G401.6 (cell line): ENCODE data around the gene DTL.

ENCODE experiments used
- FAIRE-seq: peaks from 2 replicates; lab custom pipeline; 2012; peaks lifted over from hg19 to GRCh38; lab: Jason Lieb, UNC

Gene DTL

DNA sequence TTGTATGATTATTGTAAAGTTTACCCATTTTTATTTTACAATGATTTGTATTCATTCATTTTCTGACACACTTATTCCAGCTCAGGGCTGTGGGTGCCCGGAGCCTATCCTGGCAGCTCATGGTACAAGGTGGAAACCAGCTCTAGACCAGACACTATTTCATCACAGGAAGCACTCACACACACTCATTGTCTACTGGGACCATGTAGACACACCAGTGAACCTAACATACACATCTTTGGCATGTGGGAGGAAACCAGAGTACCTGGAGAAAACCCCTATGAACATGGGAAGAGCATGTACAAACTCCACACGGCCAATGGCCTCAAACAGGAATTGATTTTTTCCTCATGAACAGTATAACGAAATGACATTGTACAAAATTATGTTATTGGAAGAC, 2.4 kb downstream of the DTL start:
- no peak for FAIRE-seq

DNA sequence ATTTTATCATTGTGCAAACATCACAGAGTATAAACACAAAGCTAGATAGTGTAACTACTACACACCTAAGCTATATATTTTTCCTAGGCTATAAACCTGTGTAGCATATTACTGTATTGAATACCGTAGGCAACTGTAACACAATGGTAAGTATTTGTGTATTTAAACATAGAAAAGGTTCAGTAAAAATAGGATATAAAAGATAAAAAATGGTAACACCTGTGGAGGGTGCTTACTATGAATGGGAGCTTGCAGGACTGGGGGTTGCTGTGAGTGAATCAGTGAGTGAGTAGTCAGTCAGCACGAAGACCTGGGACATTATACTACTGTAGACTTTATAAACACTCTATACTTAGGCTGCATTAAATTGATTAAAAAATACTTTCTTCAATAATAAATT, 4.1 kb downstream of the DTL start:
- no peak for FAIRE-seq

DNA sequence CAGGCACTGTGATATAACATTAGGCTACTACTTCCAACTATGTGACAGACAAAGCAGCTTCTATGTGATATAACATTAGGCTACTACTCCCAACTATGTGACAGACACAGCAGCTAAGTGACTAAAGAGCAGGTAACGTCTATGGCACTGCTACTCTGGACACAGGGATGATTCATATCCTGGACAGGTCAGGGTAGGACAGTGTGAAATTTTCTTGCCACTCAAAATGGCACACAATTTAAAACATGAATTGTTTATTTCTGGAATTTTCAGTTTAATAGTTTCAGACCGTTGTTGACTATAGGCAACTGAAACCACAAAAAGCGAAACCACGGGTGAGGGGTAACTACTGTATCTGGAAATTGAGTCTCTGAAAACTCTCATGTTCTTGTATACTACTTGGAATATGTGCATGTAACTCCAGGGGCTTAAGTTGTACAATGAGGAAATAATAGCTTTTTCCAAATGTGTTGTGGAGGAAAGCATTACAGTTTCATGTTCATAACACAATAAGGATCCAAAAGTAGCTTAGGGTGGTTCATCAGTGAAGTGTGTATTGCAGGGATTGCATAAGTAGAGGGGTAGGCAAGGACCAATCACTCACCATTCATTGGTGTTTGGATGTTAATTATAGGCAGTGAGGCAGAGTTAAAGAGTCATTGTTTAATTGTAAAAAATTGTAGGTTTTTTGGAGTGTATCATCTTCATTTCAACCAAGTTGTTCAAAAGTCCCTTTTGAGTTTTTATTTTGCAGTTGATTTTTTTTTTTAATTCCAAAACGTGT, 5.3 kb downstream of the DTL start:
- FAIRE-seq, result no peak

DNA sequence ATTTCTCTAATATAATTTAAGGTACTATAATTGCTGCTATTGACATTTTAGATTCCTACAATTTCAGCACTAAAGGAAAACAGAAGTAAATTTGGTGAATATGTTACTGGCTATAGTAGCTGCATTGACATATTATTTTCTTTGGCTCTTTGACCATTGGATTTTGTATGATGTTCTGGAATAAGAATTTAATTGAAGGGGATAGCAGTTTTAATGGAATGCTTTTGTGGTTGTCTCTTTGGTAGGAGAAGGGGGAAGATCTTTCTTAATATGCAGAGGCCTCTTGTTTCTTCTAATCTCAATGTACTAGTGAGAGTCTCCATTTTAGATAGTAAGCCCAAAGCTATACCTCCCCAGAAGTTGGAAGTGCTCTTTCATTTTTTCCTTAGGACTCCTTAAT, 6.9 kb downstream of the DTL start:
- FAIRE-seq, result no peak

DNA sequence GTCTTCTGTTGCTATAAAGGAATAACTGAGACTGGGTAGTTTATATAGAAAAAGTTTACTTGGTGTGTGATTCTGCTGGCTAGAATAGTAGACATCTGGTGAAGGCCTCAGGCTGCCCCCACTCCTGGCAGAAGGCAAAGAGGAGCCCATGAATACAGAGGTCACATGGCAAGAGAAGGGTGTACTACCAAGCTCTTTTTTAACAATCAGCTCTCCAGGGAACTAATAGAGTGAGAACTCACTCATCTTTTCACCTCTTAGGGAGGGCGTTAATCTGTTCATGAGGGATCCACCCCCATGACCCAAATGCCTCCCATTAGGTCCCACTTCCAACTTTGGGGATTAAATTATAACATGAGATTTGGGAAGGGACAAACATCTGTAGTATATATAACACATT, 9.3 kb downstream of the DTL start:
- FAIRE-seq, result no peak

DNA sequence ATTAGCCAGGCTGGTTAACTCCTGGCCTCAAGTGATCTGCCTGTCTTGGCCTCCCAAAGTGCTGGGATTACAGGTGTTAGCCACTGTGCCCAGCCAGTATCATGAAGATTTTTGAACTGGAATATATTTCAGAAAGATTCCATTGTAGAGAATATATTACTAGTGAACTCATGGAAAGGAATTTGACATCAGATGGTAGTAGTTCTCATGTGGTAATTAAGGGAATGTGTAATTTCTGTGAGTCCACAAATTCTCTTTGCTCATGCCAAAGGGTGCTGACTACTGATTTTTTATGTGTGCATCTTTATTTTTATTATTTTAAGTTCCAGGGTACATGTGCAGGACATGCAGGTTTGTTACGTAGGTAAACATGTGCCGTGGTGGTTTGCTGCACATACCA, 10.4 kb downstream of the DTL start:
- no peak for FAIRE-seq

DNA sequence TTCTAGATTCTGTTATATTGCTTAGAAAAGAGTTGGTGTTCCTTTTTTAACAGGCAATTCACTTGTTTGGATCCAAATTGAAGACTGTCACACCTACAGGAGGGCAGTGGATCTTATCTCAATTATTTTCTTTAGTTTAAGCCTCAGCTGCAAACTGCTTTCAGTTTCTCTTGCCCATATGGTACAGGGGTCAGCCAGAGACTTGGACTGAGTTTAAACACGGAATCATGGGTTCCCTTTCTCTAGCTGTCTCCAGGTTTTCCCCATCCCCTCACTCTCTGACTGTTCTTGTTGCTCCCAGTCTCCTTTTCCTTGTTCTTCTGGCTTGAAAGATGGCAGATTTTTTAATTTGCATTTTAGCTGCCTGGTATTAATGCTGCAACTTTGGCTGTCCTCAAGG, 18.4 kb downstream of the DTL start:
- no peak for FAIRE-seq

DNA sequence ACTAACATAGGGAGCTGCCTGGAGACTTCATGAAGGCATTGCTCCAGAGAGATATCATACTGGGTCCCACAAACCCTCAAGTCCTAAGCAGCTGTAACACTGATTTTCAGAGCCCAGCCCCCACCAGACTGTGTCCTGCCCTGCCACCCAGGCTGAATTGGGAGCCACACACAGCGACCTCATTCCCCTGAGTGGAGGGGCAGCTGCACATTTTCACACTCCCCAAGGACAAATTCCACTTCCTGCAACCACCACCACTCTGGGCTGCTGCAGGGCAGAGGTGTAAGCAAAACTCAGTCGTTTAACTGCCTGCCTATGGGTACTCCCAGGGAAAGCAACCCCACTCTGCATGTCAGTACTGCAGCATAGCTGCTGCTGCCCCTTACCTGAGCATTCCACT, 19.8 kb downstream of the DTL start:
- FAIRE-seq, result no peak

DNA sequence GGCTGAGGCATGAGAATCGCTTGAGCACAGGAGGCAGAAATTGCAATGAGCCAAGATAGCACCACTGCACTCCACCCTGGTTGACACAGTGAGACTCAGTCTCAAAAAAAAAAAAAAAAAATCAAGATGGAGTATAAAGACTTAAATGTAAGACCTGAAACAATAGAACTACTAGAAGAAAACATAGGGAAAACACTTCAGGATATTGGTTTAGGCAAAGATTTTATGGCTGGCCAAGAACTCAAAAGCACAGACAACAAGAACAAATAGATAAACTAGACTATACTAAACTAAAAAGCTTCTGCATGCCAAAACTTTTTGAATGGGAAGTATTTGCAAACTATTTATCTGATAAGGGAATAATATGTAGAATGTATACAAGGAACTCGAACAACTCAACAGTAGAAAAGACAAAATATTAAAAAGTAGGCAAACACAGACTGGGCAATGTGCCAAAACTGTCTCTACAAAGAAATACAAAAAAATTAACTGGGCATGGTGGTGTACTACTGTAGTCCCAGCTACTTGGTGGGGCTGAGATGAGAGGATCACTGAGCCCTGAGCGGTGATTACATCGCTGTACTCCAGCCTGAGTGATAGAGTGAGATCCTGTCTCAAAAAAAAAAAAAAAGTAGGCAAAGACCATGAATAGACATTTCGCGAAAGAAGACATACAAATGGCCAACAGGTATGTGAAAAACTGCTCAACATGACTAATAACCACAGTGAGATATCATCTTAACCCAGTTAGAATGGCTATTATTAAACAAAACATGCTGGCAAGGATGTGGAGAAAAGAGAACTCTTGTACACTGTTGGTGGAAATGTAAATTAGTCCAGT, 25.3 kb downstream of the DTL start:
- no peak for FAIRE-seq

DNA sequence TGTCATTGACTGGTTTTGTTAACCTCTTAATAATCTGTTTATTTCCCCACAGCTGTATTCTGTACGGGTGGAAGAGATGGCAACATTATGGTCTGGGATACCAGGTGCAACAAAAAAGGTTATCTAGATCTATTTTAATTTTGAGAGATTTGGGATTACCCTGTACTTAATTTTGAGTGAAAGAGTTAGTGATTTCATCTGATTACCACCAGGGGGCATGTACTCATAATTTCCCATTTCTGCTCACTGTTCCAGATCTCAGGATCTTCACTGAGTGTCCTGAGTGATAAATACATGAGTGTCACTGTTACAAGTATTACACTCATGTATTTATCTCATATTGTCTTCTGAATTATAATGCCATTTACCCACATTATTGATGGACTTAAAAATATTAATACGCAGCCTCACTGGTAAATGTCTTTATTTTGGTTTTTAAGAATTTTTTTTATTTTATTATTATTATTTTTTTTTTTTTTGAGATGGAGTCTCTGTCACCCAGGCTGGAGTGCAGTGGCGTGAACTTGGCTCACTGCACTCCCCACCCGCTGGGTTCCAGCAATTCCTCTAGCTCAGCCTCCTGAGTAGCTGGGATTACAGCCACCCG, 27.4 kb downstream of the DTL start:
- peak; percentile 51 for FAIRE-seq

DNA sequence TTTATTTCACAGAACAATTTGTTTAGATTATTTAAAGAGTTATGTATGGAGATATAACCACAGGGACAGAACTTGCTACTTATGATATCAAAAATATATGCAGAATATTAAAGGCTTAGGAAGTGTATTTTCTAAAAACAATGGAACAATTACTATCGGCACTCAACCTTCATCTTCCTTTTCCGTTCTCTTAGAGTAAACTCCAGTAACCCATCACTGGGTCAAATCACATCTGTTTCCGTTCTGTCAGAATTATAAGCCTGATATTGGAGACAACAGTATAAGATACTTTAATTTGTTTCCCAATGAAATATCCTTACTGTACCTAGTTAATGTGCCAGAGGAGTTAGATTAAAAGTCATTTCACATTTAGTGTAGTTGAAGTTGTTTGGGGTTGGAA, 32.2 kb downstream of the DTL start:
- no peak for FAIRE-seq

DNA sequence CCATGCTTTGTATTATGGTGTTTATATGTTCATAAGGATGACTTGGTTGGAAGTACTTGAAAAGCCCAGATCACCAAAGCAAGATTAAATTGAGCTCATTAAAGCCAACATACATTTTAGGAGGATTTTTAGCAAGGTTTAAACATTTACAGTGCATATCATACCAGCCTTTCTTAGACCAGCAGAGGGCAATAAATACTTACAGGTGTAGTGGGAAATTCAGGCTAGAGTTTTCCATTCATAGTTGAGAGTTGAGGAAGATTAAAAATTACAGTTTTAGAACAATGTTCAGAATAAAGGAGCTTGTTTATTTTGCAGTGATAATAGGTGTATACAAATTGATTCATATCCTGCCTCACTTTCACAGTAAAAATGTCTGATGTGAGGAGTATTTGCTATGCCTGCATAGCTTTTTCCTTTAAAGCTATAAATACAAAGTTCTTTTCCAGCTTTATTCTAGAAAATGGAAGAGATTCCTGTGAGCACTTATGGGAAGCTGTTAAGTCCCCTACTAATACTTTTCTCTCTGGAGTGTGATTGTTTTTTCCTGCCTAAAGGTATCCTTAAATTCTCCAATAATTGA, 35.3 kb downstream of the DTL start:
- FAIRE-seq, result peak; percentile 95

DNA sequence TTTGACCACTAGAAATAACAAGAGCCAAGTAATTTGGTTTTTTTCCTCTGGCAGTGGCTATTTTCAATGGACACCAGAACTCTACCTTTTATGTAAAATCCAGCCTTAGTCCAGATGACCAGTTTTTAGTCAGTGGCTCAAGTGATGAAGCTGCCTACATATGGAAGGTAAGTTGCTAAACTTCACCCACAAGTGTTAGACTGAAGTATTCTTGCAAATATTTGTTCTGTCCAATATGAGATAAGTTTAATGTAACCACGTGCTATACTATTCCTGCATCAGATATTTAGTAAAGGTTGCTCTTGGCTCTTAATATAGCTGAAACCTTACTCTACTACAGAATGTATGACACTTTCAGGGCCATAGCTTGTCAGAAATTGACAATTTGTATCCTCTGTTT, 36.5 kb downstream of the DTL start:
- FAIRE-seq, result no peak

DNA sequence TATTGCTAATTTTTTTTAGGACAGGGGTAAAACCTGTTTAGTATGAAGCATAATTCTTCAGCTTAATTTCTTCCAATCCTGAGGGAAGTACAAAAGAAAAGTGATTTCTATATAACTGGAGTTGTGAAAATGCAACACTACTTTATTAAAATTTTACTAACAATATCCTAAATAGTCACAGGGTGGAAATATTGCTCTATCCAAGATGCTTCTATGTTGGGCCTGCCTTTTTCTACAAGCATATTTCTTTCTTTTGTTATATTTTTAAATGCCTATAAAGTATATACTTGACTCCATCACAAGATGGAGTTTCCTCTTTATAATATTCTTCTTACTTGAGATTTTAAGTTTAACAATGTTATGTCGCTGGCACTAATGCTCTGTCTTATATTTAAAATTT, 37.9 kb downstream of the DTL start:
- FAIRE-seq, result no peak

DNA sequence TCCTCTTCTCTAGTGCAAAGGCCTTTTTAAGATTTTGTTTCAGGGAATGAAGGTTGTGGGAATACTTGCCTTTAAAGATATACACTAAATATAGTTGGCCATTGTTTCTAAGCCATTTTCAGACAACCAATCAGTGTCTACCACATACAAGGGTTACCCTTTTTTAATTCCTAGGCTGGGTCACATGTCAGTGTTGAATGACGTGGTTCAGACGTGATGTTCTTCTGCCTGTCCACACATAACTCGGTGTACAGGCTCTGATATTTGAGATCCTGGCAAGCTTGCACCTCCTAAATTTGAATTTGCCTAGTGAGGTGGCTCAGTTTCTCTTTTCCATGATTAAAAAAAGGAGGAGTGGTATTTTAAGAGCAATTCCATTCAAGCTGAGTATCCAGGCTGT, 38.8 kb downstream of the DTL start:
- no peak for FAIRE-seq

DNA sequence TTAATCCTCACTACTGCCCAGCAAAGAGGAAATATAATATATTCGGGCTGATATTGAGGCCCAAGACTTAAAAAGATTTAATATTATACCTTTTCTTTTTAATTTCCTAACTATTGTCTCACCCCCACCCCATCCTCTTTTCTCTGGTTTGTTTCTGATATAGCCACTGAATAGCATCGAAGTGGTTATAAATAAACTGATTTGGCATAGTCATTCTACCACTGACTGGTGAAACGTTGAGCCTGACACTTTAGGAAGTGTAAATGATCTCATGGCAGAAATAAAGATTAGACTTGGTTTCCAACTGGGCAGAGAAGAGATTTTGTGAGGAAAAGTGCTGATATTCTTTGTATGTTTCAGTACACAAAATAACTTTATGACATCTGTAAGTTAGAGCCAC, 39.3 kb downstream of the DTL start:
- FAIRE-seq, result no peak

DNA sequence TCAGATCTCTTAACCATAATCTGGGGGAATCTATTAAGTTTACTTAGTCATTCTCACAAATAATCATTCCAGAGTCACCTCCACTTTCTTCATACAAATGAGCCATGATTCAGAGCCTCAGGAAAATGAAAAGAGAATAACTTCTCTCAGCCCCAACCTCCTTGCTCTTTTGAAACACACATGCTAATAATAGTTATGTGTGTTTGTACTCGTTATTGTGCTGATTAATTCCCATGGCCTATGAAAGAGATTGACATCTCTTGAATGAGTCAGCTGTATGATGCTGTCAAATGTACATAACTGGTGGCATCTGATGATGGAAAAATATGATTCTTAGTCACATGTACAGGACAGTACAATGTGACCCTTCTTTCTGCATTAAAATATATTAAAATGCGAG, 41.5 kb downstream of the DTL start:
- no peak for FAIRE-seq

DNA sequence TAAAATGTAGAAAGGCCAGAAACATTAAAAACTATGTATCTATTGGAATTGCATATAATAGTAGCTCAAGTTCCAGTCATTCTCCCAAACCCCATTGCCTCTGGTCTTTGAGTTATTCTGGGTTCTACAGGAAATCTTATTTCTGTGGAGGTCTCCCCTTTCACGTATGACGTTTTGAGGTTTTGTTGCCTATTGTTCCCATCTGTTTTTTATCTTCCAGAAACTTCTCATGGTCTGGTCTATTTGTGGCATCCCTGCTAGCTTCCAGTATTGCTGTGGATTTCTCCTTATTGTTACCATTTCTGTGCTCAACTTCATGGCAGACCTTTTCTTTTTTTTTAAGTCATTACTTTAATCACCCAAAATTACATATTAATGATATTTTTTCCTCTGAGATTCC, 43.3 kb downstream of the DTL start:
- FAIRE-seq, result no peak

DNA sequence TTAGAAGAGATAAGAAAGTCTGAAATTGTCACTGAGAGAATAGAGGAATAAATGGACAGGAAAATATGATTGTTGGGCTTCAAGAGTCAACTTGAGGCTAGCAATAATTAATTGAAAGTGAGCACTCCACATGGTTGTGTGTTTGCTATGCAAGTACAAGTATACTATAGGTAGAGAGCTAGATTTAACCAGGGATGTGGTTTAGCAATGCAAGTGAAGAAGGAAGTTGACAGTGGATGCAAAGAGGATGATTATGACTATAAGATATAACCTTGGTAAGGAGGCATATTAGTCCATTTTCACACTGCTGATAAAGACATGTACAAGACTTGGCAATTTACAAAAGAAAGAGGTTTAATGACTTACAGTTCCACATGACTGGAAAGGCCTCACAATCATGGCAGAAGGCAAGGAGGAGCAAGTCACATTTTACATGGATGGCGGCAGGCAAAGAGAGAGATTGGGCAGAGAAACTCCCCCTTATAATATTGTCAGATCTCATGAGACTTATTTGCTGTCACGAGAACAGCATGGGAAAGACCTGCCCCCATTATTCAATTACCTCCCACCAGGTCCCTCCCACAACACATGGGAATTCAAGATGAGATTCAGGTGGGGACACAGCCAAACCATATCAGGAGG, 47.3 kb downstream of the DTL start:
- no peak for FAIRE-seq

DNA sequence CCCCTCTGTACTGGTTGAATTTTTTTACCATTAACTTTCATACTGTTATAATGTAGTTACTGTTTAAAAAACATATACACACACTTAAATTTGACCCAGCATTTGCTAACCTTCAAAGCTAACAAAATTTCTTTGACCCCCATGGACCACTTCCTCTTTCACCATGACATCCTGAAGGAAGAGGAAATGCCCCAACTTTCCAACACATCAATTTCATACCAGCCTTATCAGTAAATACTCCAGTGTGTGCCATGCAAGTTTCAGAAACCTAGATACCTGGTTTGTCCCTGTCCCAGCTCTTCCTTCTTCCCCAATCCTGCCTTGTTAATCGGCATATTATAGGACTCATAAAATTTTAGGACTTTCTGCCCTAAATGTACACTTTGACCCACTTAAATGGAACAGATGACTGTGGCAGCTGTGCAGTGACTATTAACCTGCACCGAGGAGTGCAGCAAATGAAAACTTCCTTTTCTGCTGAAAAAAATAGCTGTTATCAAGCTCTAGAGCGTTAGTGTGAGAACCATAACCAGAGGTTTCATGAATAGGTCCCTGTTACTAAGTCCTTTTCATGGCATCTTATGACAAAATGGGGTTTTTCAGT, 54.1 kb downstream of the DTL start:
- no peak for FAIRE-seq

DNA sequence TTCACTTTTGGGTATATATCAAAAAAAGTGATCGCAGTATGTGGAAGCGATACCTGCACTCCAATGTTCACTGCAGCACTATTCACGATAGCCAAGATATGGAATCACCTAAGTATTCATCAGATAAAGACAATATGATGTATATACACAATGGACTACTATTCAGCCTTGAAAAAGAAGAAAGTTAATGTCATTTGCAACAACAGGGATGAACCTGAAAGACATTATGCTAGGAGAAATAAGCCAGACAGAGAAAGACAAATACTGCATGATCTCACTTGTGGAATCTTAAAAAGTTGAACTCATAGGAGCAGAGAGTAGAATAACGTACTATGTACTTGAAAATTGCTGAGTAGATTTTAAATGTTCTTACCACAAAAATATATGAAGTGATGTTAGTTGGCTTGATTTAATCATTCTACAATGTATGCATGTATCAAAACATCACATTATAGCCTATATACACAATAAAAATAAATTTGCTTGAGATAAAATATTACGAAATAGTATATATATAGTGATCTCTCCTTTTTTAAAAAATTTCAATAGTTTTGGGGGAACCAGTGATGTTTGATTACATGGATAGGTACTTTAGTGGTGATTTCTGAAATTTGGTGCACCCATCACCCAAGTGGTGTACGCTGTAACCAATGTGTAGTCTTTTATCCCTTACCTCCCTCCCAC, 56.0 kb downstream of the DTL start:
- FAIRE-seq, result no peak

DNA sequence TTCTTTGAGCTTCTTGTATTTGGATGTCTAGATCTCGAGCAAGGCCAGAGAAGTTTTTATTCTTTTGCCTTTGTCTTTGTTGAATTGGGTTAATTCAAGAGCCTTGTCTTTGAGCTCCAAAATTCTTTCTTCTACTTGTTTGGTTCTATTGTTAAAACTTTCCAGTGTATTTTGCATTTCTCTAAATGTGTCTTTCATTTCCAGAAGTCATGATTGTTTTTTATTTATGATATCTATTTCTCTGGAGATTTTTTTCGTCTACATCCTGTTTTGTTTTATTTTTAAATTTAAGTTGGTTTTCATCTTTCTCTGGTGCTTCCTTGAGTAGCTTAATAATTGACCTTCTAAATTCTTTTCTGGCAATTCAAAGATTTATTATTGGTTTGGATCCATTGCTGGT, 61.8 kb downstream of the DTL start:
- no peak for FAIRE-seq
